Ascending aorta (tissue), 2 donors: Measurements from ENCODE around the gene APOA1. TPM values are rescaled to one million over a fixed set of nuclear protein-coding genes. Genes with fewer than 3 reads are reported as not detected.

Experiments
- DNase-seq, 2 donors: peaks; one replicate each; pipeline ENCODE4 v3.0.0-alpha.2; 2019; ENCODE audit warnings: low spot score in 2 of 2
- H3K27ac ChIP-seq, 2 donors: fragments of 200-600 bp; sonication (generic); one replicate each; pipeline ENCODE4 v1.5.1; 2016 to 2017; ENCODE audit warnings: mild to moderate bottlenecking in 1 of 2
- H3K27me3 ChIP-seq: fragments of 200-600 bp; sonication (generic); one replicate; pipeline ENCODE4 v1.5.1; 2017
- H3K36me3 ChIP-seq, 2 donors: fragments of 200-600 bp; sonication (generic); one replicate each; pipeline ENCODE4 v1.5.1; 2016
- H3K4me1 ChIP-seq, 2 donors: fragments of 200-600 bp; sonication (generic); one replicate each; pipeline ENCODE4 v1.5.1; 2016 to 2017; ENCODE audit warnings: mild to moderate bottlenecking in 1 of 2
- H3K4me3 ChIP-seq, 2 donors: fragments of 200-600 bp; sonication (generic); one replicate each; pipeline ENCODE4 v1.5.1; 2016 to 2017; ENCODE audit warnings: mild to moderate bottlenecking in 1 of 2
- H3K9me3 ChIP-seq, 2 donors: fragments of 200-600 bp; sonication (generic); one replicate each; pipeline ENCODE4 v1.5.1; 2016
- intact Hi-C: fragments of 100-400 bp; cut with DNase I; formaldehyde crosslinking; loops from one replicate; pipeline ENCODE4 v1.15.1; 2023
- total RNA-seq: library from RNA; depleted of rRNA; stranded (reverse); fragments of >200 nt; gene quantifications from one replicate; pipeline ENCODE4 v1.1.0, GENCODE V29; 2016
- TF ChIP-seq, protein P1 (sequence below), 3 experiments: fragments of 200-600 bp in 2 of 3; fragments of 450-650 bp in 1 of 3; sonication (generic) in 2 of 3; IDR thresholded peaks; one replicate each; pipeline ENCODE4 v1.5.1; 2016 to 2019; ENCODE audit warnings: antibody characterized with exemption in 3 of 3, mild to moderate bottlenecking in 1 of 3, moderate library complexity in 1 of 3

Gene APOA1
- total RNA-seq, 1 donor from 2014 or later, result 80.3 TPM

DNA sequence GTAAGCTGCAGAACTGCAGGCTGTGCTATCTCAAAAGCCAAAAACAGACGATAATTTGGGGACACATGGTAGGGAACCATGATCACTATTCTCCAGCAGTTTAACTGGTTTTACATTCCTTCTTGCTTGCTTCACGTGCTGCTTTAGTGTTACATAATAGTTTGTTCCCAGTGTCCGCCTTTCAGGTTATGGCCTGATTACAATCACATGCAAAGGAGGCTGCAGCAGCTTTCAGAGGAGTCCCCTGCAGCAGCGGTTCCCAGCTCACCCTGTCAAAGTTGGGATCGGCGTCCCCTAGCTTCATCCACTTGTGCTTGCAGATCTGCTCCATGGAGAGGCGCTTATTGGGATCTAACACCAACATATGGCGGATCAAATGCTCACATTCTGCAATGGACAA, 39.2 kb upstream of the APOA1 start:
- peaks cover 31 to 34% of the 10 kb centered on the region in 2 donors for H3K36me3 ChIP-seq

DNA sequence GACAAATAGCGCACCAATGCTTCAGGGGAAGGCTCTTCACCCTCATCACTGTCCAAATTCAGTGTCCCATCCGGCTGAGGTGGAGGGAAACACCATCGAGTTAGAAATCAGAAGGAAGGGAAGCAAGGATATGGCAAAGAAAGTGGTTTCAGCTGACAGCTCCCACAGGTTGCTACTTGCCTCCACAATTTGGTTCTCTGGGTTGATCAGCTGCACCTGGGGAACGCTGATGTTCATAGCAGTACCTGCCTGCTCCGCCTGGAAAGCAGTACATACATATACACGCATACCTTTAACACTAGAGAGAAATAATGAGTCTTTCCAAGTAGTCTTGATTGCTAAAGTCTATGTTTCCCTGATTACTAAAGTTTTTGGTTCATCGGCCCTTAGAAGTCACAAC, 37.8 kb upstream of the APOA1 start:
- Histone ChIP-seq H3K4me1 (no peaks in the 10 kb centered on the region), H3K27me3 (no peaks in the 10 kb centered on the region), H3K36me3 (peaks cover 37 to 44% of the 10 kb centered on the region in 2 donors), H3K9me3 (no peaks in the 10 kb centered on the region), H3K4me3 (no peak overlapping the region), H3K27ac (no peak overlapping the region)
- DNase-seq, result no peak
- intact Hi-C loops, result loop anchor here (5.0 kb wide), 1 partner anchor 352 kb away; no protein-coding TSS in a partner anchor
- TF ChIP-seq, protein P1, sequence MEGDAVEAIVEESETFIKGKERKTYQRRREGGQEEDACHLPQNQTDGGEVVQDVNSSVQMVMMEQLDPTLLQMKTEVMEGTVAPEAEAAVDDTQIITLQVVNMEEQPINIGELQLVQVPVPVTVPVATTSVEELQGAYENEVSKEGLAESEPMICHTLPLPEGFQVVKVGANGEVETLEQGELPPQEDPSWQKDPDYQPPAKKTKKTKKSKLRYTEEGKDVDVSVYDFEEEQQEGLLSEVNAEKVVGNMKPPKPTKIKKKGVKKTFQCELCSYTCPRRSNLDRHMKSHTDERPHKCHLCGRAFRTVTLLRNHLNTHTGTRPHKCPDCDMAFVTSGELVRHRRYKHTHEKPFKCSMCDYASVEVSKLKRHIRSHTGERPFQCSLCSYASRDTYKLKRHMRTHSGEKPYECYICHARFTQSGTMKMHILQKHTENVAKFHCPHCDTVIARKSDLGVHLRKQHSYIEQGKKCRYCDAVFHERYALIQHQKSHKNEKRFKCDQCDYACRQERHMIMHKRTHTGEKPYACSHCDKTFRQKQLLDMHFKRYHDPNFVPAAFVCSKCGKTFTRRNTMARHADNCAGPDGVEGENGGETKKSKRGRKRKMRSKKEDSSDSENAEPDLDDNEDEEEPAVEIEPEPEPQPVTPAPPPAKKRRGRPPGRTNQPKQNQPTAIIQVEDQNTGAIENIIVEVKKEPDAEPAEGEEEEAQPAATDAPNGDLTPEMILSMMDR (IDR thresholded peaks at IDR 0.05), result no peak

More for the DNA sequence above, 39.2 kb upstream of the APOA1 start:
- Histone ChIP-seq H3K9me3 (no peaks in the 10 kb centered on the region), H3K4me3 (no peak overlapping the region), H3K27me3 (no peaks in the 10 kb centered on the region), H3K4me1 (no peaks in the 10 kb centered on the region), H3K27ac (no peak overlapping the region)
- TF ChIP-seq, protein P1 (IDR thresholded peaks at IDR 0.05), result no peak
- no peak for DNase-seq
- intact Hi-C loops, result loop anchor here (5.0 kb wide), 1 partner anchor 351 kb away; no protein-coding TSS in a partner anchor

DNA sequence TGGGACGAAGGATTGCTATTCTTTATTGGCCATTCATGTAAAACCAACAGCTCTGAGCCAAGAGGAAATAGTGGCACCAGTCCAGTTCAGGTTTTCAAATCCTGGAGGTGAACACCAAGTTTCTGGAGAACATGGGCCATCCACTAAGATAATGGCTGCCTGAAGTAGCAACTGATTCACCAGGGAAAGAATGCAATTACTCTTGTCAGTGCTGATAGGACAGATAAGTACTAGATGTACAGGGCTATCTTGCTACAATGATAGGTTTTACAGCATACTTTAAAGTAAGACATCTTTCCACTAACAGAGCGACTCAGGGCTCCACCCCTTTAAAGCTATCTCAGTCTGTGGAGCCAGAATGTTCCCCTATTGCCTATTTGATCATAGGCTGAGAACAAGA, 36.8 kb upstream of the APOA1 start:
- Histone ChIP-seq H3K9me3 (no peaks in the 10 kb centered on the region), H3K27ac (no peak overlapping the region), H3K36me3 (peaks cover 45 to 53% of the 10 kb centered on the region in 2 donors), H3K27me3 (no peaks in the 10 kb centered on the region), H3K4me1 (no peaks in the 10 kb centered on the region), H3K4me3 (no peak overlapping the region)
- TF ChIP-seq, protein P1 (IDR thresholded peaks at IDR 0.05), result no peak
- intact Hi-C loops, result no loop called here
- no peak for DNase-seq

DNA sequence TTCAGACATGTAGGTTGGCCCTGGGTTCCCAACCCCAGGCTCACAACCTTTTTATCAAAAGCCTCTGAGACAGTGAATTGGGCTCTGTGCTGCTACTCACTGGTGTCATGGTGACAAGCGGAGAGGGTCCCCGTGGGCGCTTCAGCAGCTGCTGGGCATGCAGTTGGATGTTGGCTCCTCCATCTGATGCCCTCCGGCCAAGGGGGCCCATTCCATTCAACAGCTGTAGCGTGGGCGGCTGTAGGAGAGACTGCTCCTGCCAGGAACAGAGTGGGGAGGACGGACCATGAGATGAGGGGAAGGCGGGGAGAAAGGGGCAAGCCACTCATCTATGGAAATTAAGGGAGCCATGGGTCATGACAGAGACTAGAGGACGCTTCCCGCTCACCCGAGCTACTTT, 36.0 kb upstream of the APOA1 start:
- Histone ChIP-seq H3K9me3 (no peaks in the 10 kb centered on the region), H3K4me1 (no peaks in the 10 kb centered on the region), H3K4me3 (no peak overlapping the region), H3K27me3 (no peaks in the 10 kb centered on the region), H3K36me3 (peaks cover 50 to 61% of the 10 kb centered on the region in 2 donors), H3K27ac (no peak overlapping the region)
- intact Hi-C loops, result no loop called here
- DNase-seq, result no peak
- TF ChIP-seq, protein P1 (IDR thresholded peaks at IDR 0.05), result no peak

DNA sequence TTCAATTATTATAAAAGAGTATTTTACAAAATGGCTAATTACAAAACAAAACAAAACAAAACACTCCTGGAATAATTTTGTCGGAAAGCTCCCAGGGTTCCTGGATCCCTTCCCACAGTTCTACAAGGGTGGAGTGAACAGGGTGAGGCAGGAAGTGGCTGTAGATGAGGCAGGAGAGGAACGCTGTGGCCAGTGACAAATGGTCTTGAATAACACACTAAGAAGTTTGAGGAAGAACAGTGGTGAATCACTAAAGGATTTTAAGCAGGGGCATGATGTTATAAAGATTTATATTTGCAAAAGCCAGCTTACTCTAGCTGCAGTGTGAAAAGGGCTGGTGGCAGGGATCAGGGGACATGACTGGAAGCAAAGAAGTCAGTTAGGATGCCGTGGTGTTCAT, 33.8 kb upstream of the APOA1 start:
- no peak for DNase-seq
- H3K27me3 ChIP-seq, result no peaks in the 10 kb centered on the region
- H3K4me3 ChIP-seq, result no peak overlapping the region
- no peaks in the 10 kb centered on the region for H3K4me1 ChIP-seq
- H3K27ac ChIP-seq, result no peak overlapping the region
- intact Hi-C loops, result no loop called here
- peaks cover 70 to 77% of the 10 kb centered on the region in 2 donors for H3K36me3 ChIP-seq
- TF ChIP-seq, protein P1 (IDR thresholded peaks at IDR 0.05), result no peak
- H3K9me3 ChIP-seq, result no peaks in the 10 kb centered on the region

DNA sequence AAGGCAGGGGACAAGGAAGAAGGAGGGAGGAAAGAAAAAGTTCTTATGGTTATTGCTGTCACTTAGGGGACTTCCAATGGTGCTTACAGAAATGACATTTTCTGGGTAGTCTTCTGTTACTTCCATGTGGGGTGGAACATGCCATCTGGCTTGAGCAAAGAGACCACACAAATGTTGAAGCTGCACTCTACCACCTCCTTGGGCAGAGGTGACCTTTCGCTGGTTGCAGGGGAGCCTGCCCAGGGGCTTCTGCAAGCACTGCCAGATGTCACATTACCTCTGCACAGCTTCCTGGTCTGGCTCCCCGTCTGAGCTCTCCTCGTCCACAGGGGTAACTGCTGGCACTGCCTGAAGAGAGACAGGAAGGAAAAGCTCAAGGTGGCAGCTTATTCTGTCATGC, 32.6 kb upstream of the APOA1 start:
- no peak overlapping the region for H3K4me3 ChIP-seq
- H3K36me3 ChIP-seq, result peaks cover 63 to 81% of the 10 kb centered on the region in 2 donors
- intact Hi-C loops, result no loop called here
- no peaks in the 10 kb centered on the region for H3K27me3 ChIP-seq
- no peak overlapping the region for H3K27ac ChIP-seq
- TF ChIP-seq, protein P1 (IDR thresholded peaks at IDR 0.05), result no peak
- no peaks in the 10 kb centered on the region for H3K4me1 ChIP-seq
- no peaks in the 10 kb centered on the region for H3K9me3 ChIP-seq
- no peak for DNase-seq
